PFSK-1 (cell line): ENCODE data around the gene PRRC2B.

Source experiments
- FOXP2 ChIP-seq: optimal IDR thresholded peaks from 2 replicates; pipeline ENCODE3; 2011; ENCODE audit warnings: borderline replicate concordance, control low read depth, inconsistent platforms; ENCODE audit not compliant: insufficient read depth; ENCODE audit errors: extremely low read length, extremely low read depth
- POLR2AphosphoS5 ChIP-seq: IDR thresholded peaks from 2 replicates; pipeline ENCODE4 v1.6.1; 2012; ENCODE audit warnings: low read depth, mild to moderate bottlenecking, control low read depth, low read length, moderate library complexity
- REST ChIP-seq, 2 experiments: IDR thresholded peaks; 2 replicates each; pipeline versions ENCODE4 v1.6.1 to v1.8.0; 2011 to 2012; ENCODE audit warnings: low read depth in 2 of 2, low read length in 2 of 2, control low read depth in 1 of 2, inconsistent platforms in 1 of 2, mild to moderate bottlenecking in 1 of 2, moderate library complexity in 1 of 2; ENCODE audit not compliant: insufficient read depth in 1 of 2
- SIN3A ChIP-seq: IDR thresholded peaks from 2 replicates; pipeline ENCODE4 v1.6.1; 2012; ENCODE audit warnings: mild to moderate bottlenecking, low read length, moderate library complexity, borderline replicate concordance; ENCODE audit not compliant: insufficient read depth
- TAF1 ChIP-seq: IDR thresholded peaks from 2 replicates; pipeline ENCODE4 v1.6.1; 2012; ENCODE audit warnings: low read length, control low read depth, borderline replicate concordance; ENCODE audit not compliant: insufficient read depth

Gene PRRC2B

GRCh38 chr9:131407717-131408195 lies 13.9 kb downstream of the PRRC2B start:
- TF ChIP-seq FOXP2 (no peak), REST (IDR thresholded peaks at IDR 0.05; ENCODE audit: insufficient read depth in 1 of 2, low read depth in 2 of 2, low read length in 2 of 2) (no peak), POLR2AphosphoS5 (no peak), TAF1 (no peak), SIN3A (no peak)

GRCh38 chr9:131409458-131409992 lies 15.6 kb downstream of the PRRC2B start:
- TF ChIP-seq POLR2AphosphoS5 (no peak), REST (IDR thresholded peaks at IDR 0.05; ENCODE audit: insufficient read depth in 1 of 2, low read depth in 2 of 2, low read length in 2 of 2) (no peak), FOXP2 (no peak)

GRCh38 chr9:131410044-131410491 lies 16.2 kb downstream of the PRRC2B start:
- TF ChIP-seq FOXP2 = no peak
- TF ChIP-seq TAF1 = no peak
- no peak for TF ChIP-seq REST (IDR thresholded peaks at IDR 0.05; ENCODE audit: insufficient read depth in 1 of 2, low read depth in 2 of 2, low read length in 2 of 2)
- no peak for TF ChIP-seq SIN3A
- no peak for TF ChIP-seq POLR2AphosphoS5

GRCh38 chr9:131411719-131412681 lies 18.1 kb downstream of the PRRC2B start:
- TF ChIP-seq REST (IDR thresholded peaks at IDR 0.05; ENCODE audit: insufficient read depth in 1 of 2, low read depth in 2 of 2, low read length in 2 of 2) = no peak
- no peak for TF ChIP-seq SIN3A
- TF ChIP-seq POLR2AphosphoS5 = no peak

- TF ChIP-seq POLR2AphosphoS5 = no peak
- no peak for TF ChIP-seq FOXP2
- no peak for TF ChIP-seq SIN3A
- no peak for TF ChIP-seq REST (IDR thresholded peaks at IDR 0.05; ENCODE audit: insufficient read depth in 1 of 2, low read depth in 2 of 2, low read length in 2 of 2)
- no peak for TF ChIP-seq TAF1
Observed at GRCh38 chr9:131416509-131416908, 22.6 kb downstream of the PRRC2B start.
